Fibroblast of pulmonary artery (primary cell): ENCODE data around the gene ZFAND3.

ENCODE experiments used
- DNase-seq: peaks from one replicate; pipeline ENCODE4 v3.0.0-alpha.2; 2010; ENCODE audit warnings: low read depth
- H3K4me3 ChIP-seq: replicated peaks from 2 replicates; pipeline ENCODE4 v1.5.1; 2011; ENCODE audit warnings: low read depth, mild to moderate bottlenecking, control low read depth, low read length, moderate library complexity
- CTCF ChIP-seq: IDR thresholded peaks from 2 replicates; pipeline ENCODE4 v1.5.1; 2011; ENCODE audit warnings: mild to moderate bottlenecking, control low read depth, low read length, inconsistent platforms; ENCODE audit errors: missing control alignments

Gene ZFAND3

DNA sequence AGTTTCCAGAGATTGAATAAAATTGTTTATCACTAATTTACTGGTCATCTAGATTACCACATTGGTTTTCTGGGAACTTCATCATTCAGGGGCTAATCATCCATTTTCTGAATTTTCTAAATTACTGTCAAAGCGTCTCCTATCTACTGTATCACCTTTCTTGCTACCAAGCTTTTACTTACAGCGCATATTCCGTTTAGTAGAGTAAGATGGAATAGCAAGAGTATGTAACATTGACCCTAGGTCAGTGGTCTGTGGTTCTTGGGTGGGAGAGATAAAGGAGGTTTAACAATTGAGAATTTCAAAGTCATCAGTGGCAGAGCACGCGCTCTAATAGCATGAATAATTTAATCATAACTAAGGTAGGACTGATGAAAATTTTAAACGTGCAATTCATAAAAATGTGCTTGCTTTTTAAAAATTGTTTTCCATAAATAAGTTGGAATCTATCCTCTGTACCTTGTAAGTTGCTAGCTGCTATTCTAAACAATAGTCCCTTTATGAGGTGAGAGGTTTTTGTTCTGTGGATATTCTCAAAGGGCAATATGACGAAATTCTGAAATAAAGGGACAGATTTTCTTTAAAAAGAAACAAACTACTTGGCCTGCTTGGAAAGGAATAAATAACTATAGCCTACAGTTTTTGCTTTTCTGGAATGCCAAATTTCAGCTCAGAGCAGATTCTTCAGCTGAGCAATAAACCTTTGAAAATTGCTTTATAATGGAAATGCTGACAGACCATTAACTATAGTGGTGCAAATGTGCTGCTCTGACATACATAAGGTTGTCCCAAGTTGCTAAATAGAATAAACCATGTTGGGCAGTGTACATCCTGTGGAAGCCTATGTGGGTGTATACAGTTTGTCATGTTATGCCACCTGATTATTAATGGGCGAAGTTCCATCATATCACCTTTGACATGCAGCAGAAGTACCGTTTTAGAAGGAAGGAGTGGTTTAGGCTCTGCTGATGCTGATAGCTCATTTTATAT lies 84.1 kb downstream of the ZFAND3 start:
- DNase-seq, result no peak
- no peak for TF ChIP-seq CTCF
- H3K4me3 ChIP-seq, result no peak overlapping the region

- DNase-seq, result no peak
- H3K4me3 ChIP-seq, result no peak overlapping the region
- no peak for TF ChIP-seq CTCF
Measured at GRCh38 chr6:37904590-37904989, 85.1 kb downstream of the ZFAND3 start.

- no peak overlapping the region for H3K4me3 ChIP-seq
- TF ChIP-seq CTCF, result no peak
- DNase-seq, result no peak
Measured at GRCh38 chr6:37906121-37906520, 86.6 kb downstream of the ZFAND3 start.

- no peak for TF ChIP-seq CTCF
- DNase-seq, result no peak
- H3K4me3 ChIP-seq, result no peak overlapping the region
Measured at GRCh38 chr6:37910998-37911397, 91.5 kb downstream of the ZFAND3 start.

- peak; percentile 23 for DNase-seq
- TF ChIP-seq CTCF, result no peak
- no peak overlapping the region for H3K4me3 ChIP-seq
Measured at GRCh38 chr6:37913210-37913609, 93.7 kb downstream of the ZFAND3 start.

DNA sequence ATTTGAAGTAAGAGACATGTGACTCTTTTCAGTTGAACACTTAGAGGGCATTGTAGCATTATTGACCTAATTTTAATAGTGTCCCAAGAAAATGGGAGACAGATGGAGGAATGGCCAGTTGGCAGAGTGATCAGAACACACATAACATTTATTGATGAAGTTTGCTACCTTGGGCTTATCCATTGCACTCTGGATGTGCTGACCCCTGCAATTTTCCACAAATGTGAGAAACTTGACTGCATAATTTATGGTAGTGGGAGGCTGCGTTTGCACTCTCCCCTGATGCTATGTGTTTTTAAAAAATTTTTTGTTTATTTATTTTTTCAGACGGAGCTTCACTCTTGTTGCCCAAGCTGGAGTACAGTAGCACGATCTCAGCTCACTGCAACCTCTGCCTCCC lies 95.9 kb downstream of the ZFAND3 start:
- TF ChIP-seq CTCF, result no peak
- H3K4me3 ChIP-seq, result no peak overlapping the region
- no peak for DNase-seq

GRCh38 chr6:37916149-37916548 lies 96.6 kb downstream of the ZFAND3 start:
- no peak overlapping the region for H3K4me3 ChIP-seq
- DNase-seq, result no peak
- TF ChIP-seq CTCF, result no peak
